Occipital lobe (tissue), 2 donors: Measurements from ENCODE around the gene SLC6A3. TPM values are rescaled to one million over a fixed set of nuclear protein-coding genes. Genes with fewer than 3 reads are reported as not detected.

Experiments
- DNase-seq: peaks from one replicate; lab custom pipeline; 2025; lab: John Stamatoyannopoulos, UW
- total RNA-seq: library from RNA; depleted of rRNA; stranded (reverse); fragments of >200 nt; gene quantifications from one replicate; pipeline ENCODE4 v1.2.3, GENCODE V29; 2014

The SLC6A3 gene
- total RNA-seq, 1 donor from 2014 or later: not detected

GRCh38 chr5:1409381-1410110 lies 35.7 kb downstream of the SLC6A3 start:
- DNase-seq: no peak

GRCh38 chr5:1406681-1407640 lies 38.3 kb downstream of the SLC6A3 start:
- DNase-seq: no peak

- no peak for DNase-seq
These were observed 39.4 kb downstream of the SLC6A3 start for GRCh38 chr5:1405539-1406530.

- no peak for DNase-seq
These were observed 40.1 kb downstream of the SLC6A3 start for GRCh38 chr5:1405121-1405520.

GRCh38 chr5:1404062-1404461 lies 41.2 kb downstream of the SLC6A3 start:
- DNase-seq: no peak

- DNase-seq: no peak
These were observed 42.5 kb downstream of the SLC6A3 start for GRCh38 chr5:1402611-1403255.

- no peak for DNase-seq
These were observed 43.6 kb downstream of the SLC6A3 start for GRCh38 chr5:1401536-1402138.

GRCh38 chr5:1400936-1401335 lies 44.3 kb downstream of the SLC6A3 start:
- no peak for DNase-seq

- DNase-seq: no peak
These were observed 44.9 kb downstream of the SLC6A3 start for GRCh38 chr5:1400211-1400855.

- DNase-seq: no peak
These were observed 45.5 kb downstream of the SLC6A3 start for GRCh38 chr5:1399737-1400136.

- no peak for DNase-seq
These were observed 48.9 kb downstream of the SLC6A3 start for GRCh38 chr5:1396293-1396816.

GRCh38 chr5:1394881-1395860 lies 50.1 kb downstream of the SLC6A3 start:
- no peak for DNase-seq

GRCh38 chr5:1393571-1394501 lies 51.4 kb downstream of the SLC6A3 start:
- no peak for DNase-seq

GRCh38 chr5:1392801-1393565 lies 52.3 kb downstream of the SLC6A3 start:
- DNase-seq: no peak

- DNase-seq: no peak
These were observed 53.0 kb downstream of the SLC6A3 start for GRCh38 chr5:1392261-1392660.

GRCh38 chr5:1391691-1392090 lies 53.5 kb downstream of the SLC6A3 start:
- no peak for DNase-seq
